ENCODE results near the gene ENO1. TPM values are rescaled to one million over a fixed set of nuclear protein-coding genes. Genes with fewer than 3 reads are reported as not detected.

ENO1 gene
- total and polyA plus RNA-seq, 12 donors, result 73.3 to 581 (median 141) TPM

- ATAC-seq (no peak), DNase-seq (no peak)
- Histone ChIP-seq H3K4me1 (peaks cover 0 to 60% (median 36%) of the 10 kb centered on the region in 9 donors), H3K36me3 (no peaks in the 10 kb centered on the region), H3K9me3 (no peaks in the 10 kb centered on the region), H3K27ac (peak overlapping the region in 1 of 10 donors; percentile 67), H3K4me3 (no peak overlapping the region), H3K27me3 (no peaks in the 10 kb centered on the region)
- TF ChIP-seq CTCF (IDR thresholded peaks at IDR 0.05), result peak in 6 of 9 donors; percentile 19 to 49 (median 34)
- WGBS, 2 donors, result 52% methylated on average over 5 of the region's 5 CpGs
- intact Hi-C loops (cut with DNase I), result loop anchor here in 3 of 10 donors (5.0 kb wide), 2 partner anchors 37 to 42 kb away; no protein-coding TSS in a partner anchor
Observed at GRCh38 chr1:8814865-8815264, 63.6 kb downstream of the ENO1 start.

- no peak for TF ChIP-seq CTCF (IDR thresholded peaks at IDR 0.05)
- no peaks in the 10 kb centered on the region for H3K9me3 ChIP-seq
- peaks cover 0 to 60% (median 36%) of the 10 kb centered on the region in 9 donors for H3K4me1 ChIP-seq
- H3K36me3 ChIP-seq, result no peaks in the 10 kb centered on the region
- no peaks in the 10 kb centered on the region for H3K27me3 ChIP-seq
- H3K27ac ChIP-seq, result peak overlapping the region in 1 of 10 donors; percentile 67
- intact Hi-C loops (cut with DNase I), result no loop called here
- DNase-seq (no peak), ATAC-seq (no peak)
- H3K4me3 ChIP-seq, result no peak overlapping the region
Observed at GRCh38 chr1:8813991-8814390, 64.5 kb downstream of the ENO1 start.

- H3K27ac ChIP-seq, result peak overlapping the region in 7 of 10 donors; percentile 1 to 67 (median 38)
- no peaks in the 10 kb centered on the region for H3K36me3 ChIP-seq
- H3K27me3 ChIP-seq, result no peaks in the 10 kb centered on the region
- no peak overlapping the region for H3K4me3 ChIP-seq
- H3K4me1 ChIP-seq, result peaks cover 0 to 52% (median 31%) of the 10 kb centered on the region in 9 donors
- intact Hi-C loops (cut with DNase I), result no loop called here
- no peaks in the 10 kb centered on the region for H3K9me3 ChIP-seq
- DNase-seq (no peak), ATAC-seq (no peak)
- WGBS, 2 donors, result 61 to 62% methylated on average over 6 of the region's 6 CpGs
- TF ChIP-seq CTCF (IDR thresholded peaks at IDR 0.05), result no peak
Observed at GRCh38 chr1:8813016-8813763, 65.3 kb downstream of the ENO1 start.

GRCh38 chr1:8812081-8812480 is 66.4 kb downstream of the ENO1 start:
- Histone ChIP-seq H3K9me3 (no peaks in the 10 kb centered on the region), H3K27me3 (no peaks in the 10 kb centered on the region), H3K4me1 (peaks cover 0 to 54% (median 30%) of the 10 kb centered on the region in 9 donors), H3K4me3 (no peak overlapping the region), H3K36me3 (no peaks in the 10 kb centered on the region), H3K27ac (peak overlapping the region in 3 of 10 donors; percentile 51 to 67 (median 62))
- 96% methylated on average over 6 of the region's 6 CpGs for WGBS, 2 donors
- intact Hi-C loops (cut with DNase I), result no loop called here
- no peak for ATAC-seq
- no peak for TF ChIP-seq CTCF (IDR thresholded peaks at IDR 0.05)
- no peak for DNase-seq

Small RNAs within 50 kb of the gene (microRNA-seq; reads per million reads assigned to microRNA genes)
- gene MIR6728, result 0 reads per million in 2 donors

Other genes with a start within 250 kb of the ENO1 start
- gene RERE, start 61.0 kb downstream of the ENO1 start, total RNA-seq, result 100 to 1,000 TPM; 107 to 163 (median 144) TPM
- gene RERE, start 61.0 kb downstream of the ENO1 start, polyA plus RNA-seq, result 10 to 100 TPM; 46.5 to 62.3 TPM
- gene CA6, start 67.2 kb upstream of the ENO1 start, total RNA-seq, result under 1 TPM in 1 of 10 donors, not detected in 9; 0.20 TPM
- gene CA6, start 67.2 kb upstream of the ENO1 start, polyA plus RNA-seq, result not detected
- gene SLC2A7, start 147.7 kb upstream of the ENO1 start, total RNA-seq, result under 1 TPM in 1 of 10 donors, not detected in 9; 0.16 TPM
- gene SLC2A7, start 147.7 kb upstream of the ENO1 start, polyA plus RNA-seq, result not detected
- 10 to 100 TPM in 1 of 10 donors, 1 to 10 TPM in 9; 1.3 to 15.6 (median 4.3) TPM for gene SLC2A5, start 190.9 kb upstream of the ENO1 start, total RNA-seq
- 1 to 10 TPM in 1 of 2 donors, under 1 TPM in 1; 0.39 to 1.7 TPM for gene SLC2A5, start 190.9 kb upstream of the ENO1 start, polyA plus RNA-seq